GM13977 (cell line): ENCODE results near the gene TRPV2.
A peak's percentile ranks its signal among the peaks of the same experiment; 100 is the strongest.

Source experiments
- DNase-seq: peaks from one replicate; pipeline ENCODE4 v3.0.0; 2012; ENCODE audit warnings: low spot score
- in situ Hi-C: fragments of 300-500 bp; cut with MboI; formaldehyde crosslinking; loops from one replicate; pipeline ENCODE4 v1.12.0; 2022; ENCODE audit warnings: low sequenced_read_pairs, low pct_unique_long_range_greater_than_20kb, mixed read lengths, inconsistent platforms; ENCODE audit not compliant: unreplicated experiment
- TF ChIP-seq, protein P1 (sequence below): IDR thresholded peaks from 2 replicates; pipeline ENCODE4 v1.5.1; 2012; ENCODE audit warnings: mild to moderate bottlenecking, control low read depth; ENCODE audit not compliant: insufficient read depth; ENCODE audit errors: extremely low read depth, missing control alignments

Gene TRPV2

GRCh38 chr17:16415031-16415924 is at the start of gene TRPV2:
Gene TRPV2, plus strand, starts transcription at chr17:16415571. Its CDS starts 2,098 bp downstream, at chr17:16417669.
- TF ChIP-seq, protein P1, sequence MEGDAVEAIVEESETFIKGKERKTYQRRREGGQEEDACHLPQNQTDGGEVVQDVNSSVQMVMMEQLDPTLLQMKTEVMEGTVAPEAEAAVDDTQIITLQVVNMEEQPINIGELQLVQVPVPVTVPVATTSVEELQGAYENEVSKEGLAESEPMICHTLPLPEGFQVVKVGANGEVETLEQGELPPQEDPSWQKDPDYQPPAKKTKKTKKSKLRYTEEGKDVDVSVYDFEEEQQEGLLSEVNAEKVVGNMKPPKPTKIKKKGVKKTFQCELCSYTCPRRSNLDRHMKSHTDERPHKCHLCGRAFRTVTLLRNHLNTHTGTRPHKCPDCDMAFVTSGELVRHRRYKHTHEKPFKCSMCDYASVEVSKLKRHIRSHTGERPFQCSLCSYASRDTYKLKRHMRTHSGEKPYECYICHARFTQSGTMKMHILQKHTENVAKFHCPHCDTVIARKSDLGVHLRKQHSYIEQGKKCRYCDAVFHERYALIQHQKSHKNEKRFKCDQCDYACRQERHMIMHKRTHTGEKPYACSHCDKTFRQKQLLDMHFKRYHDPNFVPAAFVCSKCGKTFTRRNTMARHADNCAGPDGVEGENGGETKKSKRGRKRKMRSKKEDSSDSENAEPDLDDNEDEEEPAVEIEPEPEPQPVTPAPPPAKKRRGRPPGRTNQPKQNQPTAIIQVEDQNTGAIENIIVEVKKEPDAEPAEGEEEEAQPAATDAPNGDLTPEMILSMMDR: peak; percentile 87
- in situ Hi-C loops: no loop called here
- peak; percentile 74 for DNase-seq

DNA sequence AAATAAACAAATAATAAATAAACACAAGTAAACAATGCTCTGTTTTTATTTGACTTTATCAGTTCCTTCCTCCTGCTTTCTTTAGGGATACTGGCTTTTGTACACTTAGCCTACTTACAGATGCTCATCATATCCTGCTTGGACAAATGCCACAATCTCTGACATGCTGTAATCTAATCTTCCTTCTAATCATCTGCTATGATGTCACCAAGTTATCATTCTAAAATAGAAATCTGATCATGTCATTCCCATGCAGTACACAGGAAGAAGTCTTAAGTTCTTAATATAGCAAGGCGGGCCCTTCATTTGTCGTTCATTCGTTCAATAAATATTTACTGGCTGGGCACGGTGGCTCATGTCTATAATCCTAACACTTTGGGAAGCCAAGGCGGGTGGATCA is 43.6 kb upstream of the TRPV2 start:
- DNase-seq: no peak
- TF ChIP-seq, protein P1: no peak
- in situ Hi-C loops: no loop called here

DNA sequence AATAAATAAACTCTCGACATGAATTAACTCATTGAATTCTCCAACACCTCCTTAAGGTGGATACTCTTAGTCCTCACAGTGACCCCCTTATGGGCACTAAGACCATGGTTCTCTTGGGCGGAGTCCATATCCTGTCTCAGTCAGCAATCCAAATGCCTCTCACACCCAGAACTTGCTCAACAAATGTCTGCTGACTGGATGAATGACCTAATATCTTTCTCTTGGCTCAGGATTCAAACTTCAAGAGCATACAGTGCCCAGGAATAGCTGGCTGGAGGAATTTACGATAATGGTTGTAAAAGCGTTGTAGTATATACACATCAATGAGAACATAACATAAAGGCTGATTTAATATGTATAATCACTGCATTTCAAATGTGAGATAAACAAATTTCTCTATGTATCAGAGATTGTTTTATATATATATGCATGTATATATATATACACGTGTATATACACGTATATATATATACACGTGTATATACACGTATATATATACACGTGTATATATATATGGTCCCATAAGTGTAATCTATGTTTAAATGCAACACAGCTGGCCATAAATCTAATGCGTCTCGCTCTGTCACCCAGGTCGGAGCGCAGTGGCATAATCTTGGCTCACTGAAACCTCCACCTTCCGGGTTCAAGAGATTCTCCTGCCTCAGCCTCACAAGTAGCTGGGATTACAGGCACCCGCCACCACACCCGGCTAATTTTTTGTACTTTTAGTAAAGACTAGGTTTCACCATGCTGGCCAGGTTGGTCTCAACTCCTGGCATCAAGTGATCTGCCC is 41.0 kb upstream of the TRPV2 start:
- TF ChIP-seq, protein P1: no peak
- no peak for DNase-seq
- in situ Hi-C loops: no loop called here

DNA sequence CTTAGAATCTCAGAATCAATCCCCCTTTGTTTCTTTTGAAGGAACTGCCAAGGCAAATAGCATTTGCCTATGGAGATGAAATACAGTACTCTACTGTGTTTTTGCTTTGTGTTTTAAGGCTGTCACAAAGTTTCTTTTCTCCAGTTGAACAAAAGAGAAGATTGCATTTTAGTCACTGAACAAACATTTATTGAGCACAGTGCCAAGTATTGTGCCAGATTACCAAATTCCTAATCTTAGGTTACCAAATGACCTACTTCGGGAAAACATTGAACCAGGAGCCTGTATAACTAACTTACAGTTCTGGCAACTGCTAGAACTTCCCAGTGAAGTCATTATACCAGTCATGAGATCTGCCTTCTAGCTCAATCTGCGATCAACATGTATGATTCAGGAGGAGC is 37.4 kb upstream of the TRPV2 start:
- DNase-seq: no peak
- TF ChIP-seq, protein P1: no peak

GRCh38 chr17:16378636-16379282 is 36.6 kb upstream of the TRPV2 start:
- DNase-seq: no peak
- in situ Hi-C loops: no loop called here

More for the DNA sequence above, 37.4 kb upstream of the TRPV2 start:
- in situ Hi-C loops: no loop called here

More at GRCh38 chr17:16378636-16379282, 36.6 kb upstream of the TRPV2 start:
- TF ChIP-seq, protein P1: no peak
